Smooth muscle cell (in vitro differentiated cells): ENCODE measurements around the gene MRPL18. TPM values are rescaled to one million over a fixed set of nuclear protein-coding genes. Genes with fewer than 3 reads are reported as not detected.

Experiments used
- DNase-seq: peaks from one replicate; lab custom pipeline; 2025; ENCODE audit not compliant: unreplicated experiment; lab: John Stamatoyannopoulos, UW
- H2AFZ ChIP-seq: fragments of 200-600 bp; sonication (generic); 2 replicates; pipeline ENCODE4 v1.6.0; 2016; ENCODE audit warnings: antibody characterized with exemption, low read depth, mild to moderate bottlenecking
- H3F3A ChIP-seq: fragments of 200-600 bp; sonication (generic); 2 replicates; pipeline ENCODE4 v1.6.0; 2017; ENCODE audit warnings: antibody characterized with exemption, low read depth
- H3K27ac ChIP-seq: fragments of 200-600 bp; sonication (generic); 2 replicates; pipeline ENCODE4 v1.5.1; 2016; ENCODE audit warnings: low read depth, mild to moderate bottlenecking
- H3K27me3 ChIP-seq: fragments of 200-600 bp; sonication (generic); 2 replicates; pipeline ENCODE4 v1.6.1; 2016; ENCODE audit warnings: low read depth, mild to moderate bottlenecking
- H3K36me3 ChIP-seq: fragments of 200-600 bp; sonication (generic); 2 replicates; pipeline ENCODE4 v1.5.1; 2016; ENCODE audit warnings: low read depth
- H3K4me1 ChIP-seq: fragments of 200-600 bp; sonication (generic); 2 replicates; pipeline ENCODE4 v1.5.1; 2016; ENCODE audit warnings: low read depth
- H3K4me2 ChIP-seq: fragments of 200-600 bp; sonication (generic); 2 replicates; pipeline ENCODE4 v1.6.0; 2016; ENCODE audit warnings: mild to moderate bottlenecking
- H3K4me3 ChIP-seq: fragments of 200-600 bp; sonication (generic); 2 replicates; pipeline ENCODE4 v1.5.1; 2016; ENCODE audit warnings: mild to moderate bottlenecking
- H3K79me2 ChIP-seq: fragments of 200-600 bp; sonication (generic); 2 replicates; pipeline ENCODE4 v1.6.0; 2016; ENCODE audit warnings: low read depth, mild to moderate bottlenecking
- H3K9ac ChIP-seq: fragments of 200-600 bp; sonication (generic); 2 replicates; pipeline ENCODE4 v1.6.0; 2016; ENCODE audit warnings: low read depth
- H3K9me3 ChIP-seq: fragments of 200-600 bp; sonication (generic); replicated peaks from 2 replicates; pipeline ENCODE4 v1.5.1; 2016; ENCODE audit warnings: low read depth
- H4K20me1 ChIP-seq: fragments of 200-600 bp; sonication (generic); 2 replicates; pipeline ENCODE4 v1.6.0; 2016; ENCODE audit warnings: low read depth
- WGBS: methylation state at CpG from one replicate; pipeline ENCODE4 v1.1.7; 2016; ENCODE audit warnings: low lambda C conversion rate; 5-methylcytosine and 5-hydroxymethylcytosine counted together
- polyA plus RNA-seq: library from polyadenylated mRNA; unstranded; fragments of >200 nt; fragmentation: Nextera tagmentation; extraction: Ambion mirVana; gene quantifications from 2 replicates; pipeline ENCODE4 v1.2.1, GENCODE V29; 2016
- small RNA-seq: library from RNA; depleted of rRNA; stranded (forward); fragments of <200 nt; gene quantifications from one replicate; pipeline ENCODE3, GENCODE V24; 2014
- total RNA-seq: library from RNA; depleted of rRNA; stranded (reverse); fragments of >200 nt; gene quantifications from 2 replicates; pipeline ENCODE4 v1.2.3, GENCODE V29; 2014
- TF ChIP-seq, protein P1 (sequence below): fragments of 200-600 bp; sonication (generic); IDR thresholded peaks from 2 replicates; pipeline ENCODE4 v1.5.1; 2017; ENCODE audit warnings: borderline replicate concordance, mild to moderate bottlenecking, antibody characterized with exemption; ENCODE audit not compliant: insufficient read depth, poor library complexity, severe bottlenecking

MRPL18 gene
- total and polyA plus RNA-seq, 2 experiments from 2014 or later, result 78.8 to 107 TPM

DNA sequence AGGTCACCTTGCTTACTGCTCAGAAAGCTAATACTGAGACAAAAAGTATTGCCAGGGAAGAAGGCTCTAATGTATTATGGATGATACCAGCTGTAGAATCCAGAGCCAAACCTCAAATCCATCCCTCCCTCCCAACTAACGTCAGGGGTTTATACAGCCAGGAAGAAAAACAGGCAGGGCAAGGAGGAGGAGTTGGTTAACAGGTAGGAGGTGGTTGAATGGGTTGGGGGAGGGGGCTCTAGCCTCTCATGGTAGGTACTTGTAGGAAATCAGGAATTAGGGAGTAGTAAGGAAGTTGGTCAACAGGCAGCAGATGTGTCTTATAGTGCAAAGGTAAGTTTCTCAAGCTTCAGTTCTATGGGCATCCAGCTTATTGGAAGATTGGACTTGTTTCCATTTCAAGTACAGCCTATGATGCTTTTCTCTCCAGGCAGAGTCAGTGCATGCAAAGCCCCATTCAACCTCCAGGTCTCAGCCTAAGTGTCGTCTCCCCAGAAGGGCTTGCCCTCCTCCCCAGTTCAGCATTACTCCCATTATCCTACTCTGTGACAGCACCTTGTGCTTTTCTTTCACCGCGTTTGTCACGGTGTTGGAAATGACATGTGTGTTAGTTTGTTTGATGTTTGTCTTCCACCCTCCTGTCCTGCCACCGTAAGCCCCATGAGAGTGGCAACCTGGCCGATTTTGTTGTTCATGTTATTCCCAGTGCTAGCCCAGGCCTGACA is 47.9 kb downstream of the MRPL18 start:
- Histone ChIP-seq H3K27ac (no peak overlapping the region), H3K79me2 (no peaks in the 10 kb centered on the region), H3K4me3 (no peak overlapping the region), H4K20me1 (no peaks in the 10 kb centered on the region), H3K27me3 (no peaks in the 10 kb centered on the region), H3F3A (no peaks in the 10 kb centered on the region), H3K9ac (no peak overlapping the region), H3K9me3 (no peaks in the 10 kb centered on the region), H3K4me2 (no peak overlapping the region), H3K4me1 (no peaks in the 10 kb centered on the region), H3K36me3 (no peaks in the 10 kb centered on the region), H2AFZ (no peak overlapping the region)
- DNase-seq, result no peak
- TF ChIP-seq, protein P1, sequence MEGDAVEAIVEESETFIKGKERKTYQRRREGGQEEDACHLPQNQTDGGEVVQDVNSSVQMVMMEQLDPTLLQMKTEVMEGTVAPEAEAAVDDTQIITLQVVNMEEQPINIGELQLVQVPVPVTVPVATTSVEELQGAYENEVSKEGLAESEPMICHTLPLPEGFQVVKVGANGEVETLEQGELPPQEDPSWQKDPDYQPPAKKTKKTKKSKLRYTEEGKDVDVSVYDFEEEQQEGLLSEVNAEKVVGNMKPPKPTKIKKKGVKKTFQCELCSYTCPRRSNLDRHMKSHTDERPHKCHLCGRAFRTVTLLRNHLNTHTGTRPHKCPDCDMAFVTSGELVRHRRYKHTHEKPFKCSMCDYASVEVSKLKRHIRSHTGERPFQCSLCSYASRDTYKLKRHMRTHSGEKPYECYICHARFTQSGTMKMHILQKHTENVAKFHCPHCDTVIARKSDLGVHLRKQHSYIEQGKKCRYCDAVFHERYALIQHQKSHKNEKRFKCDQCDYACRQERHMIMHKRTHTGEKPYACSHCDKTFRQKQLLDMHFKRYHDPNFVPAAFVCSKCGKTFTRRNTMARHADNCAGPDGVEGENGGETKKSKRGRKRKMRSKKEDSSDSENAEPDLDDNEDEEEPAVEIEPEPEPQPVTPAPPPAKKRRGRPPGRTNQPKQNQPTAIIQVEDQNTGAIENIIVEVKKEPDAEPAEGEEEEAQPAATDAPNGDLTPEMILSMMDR, result no peak
- 82% methylated on average over 7 of the region's 7 CpGs for WGBS

DNA sequence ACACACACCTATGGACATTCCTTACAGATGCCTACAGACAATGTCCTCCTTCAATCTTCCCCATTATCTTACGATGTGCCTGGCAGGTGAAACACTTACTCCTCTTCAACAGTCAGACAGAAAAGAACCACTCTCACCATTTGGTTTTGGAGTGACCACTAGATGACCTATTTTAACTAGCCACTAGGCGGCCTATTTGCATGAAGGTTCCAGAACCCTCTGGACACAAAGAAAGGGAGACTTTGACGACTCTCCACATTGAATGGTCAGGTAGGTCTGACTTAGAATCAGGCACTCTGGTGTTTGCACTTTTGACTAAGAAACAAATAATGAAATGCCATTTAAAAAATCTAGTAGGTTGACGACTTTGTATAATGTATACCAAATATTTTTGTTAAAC is 51.8 kb downstream of the MRPL18 start:
- H3F3A ChIP-seq, result no peaks in the 10 kb centered on the region
- H3K4me3 ChIP-seq, result no peak overlapping the region
- DNase-seq, result no peak
- no peak overlapping the region for H2AFZ ChIP-seq
- no peaks in the 10 kb centered on the region for H3K27me3 ChIP-seq
- H3K4me2 ChIP-seq, result no peak overlapping the region
- H3K79me2 ChIP-seq, result no peaks in the 10 kb centered on the region
- no peaks in the 10 kb centered on the region for H3K9me3 ChIP-seq
- H4K20me1 ChIP-seq, result no peaks in the 10 kb centered on the region
- no peak overlapping the region for H3K27ac ChIP-seq
- H3K36me3 ChIP-seq, result no peaks in the 10 kb centered on the region
- no peaks in the 10 kb centered on the region for H3K4me1 ChIP-seq
- TF ChIP-seq, protein P1, result peak; percentile 30
- 85% methylated on average over 4 of the region's 4 CpGs for WGBS
- no peak overlapping the region for H3K9ac ChIP-seq

DNA sequence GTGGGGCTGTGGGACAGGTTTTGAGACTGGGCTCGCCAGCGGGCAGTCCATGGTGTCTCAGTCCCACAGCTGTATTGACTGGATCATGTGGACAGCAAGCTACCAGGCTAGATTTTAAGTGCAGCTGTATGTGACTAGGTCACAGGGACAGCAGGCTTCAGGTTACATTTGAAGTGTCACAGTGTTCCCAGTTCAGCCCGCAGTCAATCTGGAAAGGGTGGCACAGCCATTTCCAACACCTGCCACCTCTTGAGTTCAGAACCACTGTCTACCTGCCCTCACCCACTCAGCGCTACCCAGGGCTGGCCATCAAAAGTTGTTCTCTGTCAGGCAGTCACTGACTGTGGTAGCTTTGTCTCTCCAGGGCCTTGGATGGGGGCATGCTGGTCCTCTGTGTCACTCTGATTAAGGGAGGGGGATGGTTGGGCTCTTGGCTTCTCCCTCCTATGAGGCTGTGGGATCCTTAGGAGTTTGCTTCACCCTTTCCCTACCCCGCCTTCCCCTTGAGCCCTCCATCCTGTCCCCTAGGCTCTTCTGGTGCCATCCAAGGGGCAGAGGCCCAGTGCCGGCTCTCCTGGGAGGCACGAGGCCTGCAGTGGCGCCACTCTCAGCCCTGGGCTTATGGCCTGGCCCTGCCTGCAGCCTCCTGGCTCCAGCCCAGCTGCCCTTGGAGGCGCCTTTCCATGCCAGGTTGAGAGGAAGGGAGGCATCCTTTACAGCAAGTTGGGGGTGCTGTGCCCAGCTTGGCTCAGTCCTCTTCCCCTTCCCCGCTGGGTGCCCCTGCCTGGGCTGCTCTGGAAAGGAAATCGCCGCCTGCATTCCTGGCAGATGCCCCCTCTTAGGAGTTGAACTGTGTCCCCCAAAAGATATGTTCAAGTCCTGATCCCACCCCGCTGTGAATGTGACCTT is 54.7 kb downstream of the MRPL18 start:
- Histone ChIP-seq H3F3A (no peaks in the 10 kb centered on the region), H3K27ac (no peak overlapping the region), H2AFZ (no peak overlapping the region), H4K20me1 (no peaks in the 10 kb centered on the region), H3K36me3 (no peaks in the 10 kb centered on the region), H3K4me2 (no peak overlapping the region), H3K9ac (no peak overlapping the region), H3K79me2 (no peaks in the 10 kb centered on the region), H3K4me3 (no peak overlapping the region), H3K27me3 (no peaks in the 10 kb centered on the region), H3K9me3 (no peaks in the 10 kb centered on the region), H3K4me1 (no peaks in the 10 kb centered on the region)
- TF ChIP-seq, protein P1, result no peak
- DNase-seq, result no peak
- 92% methylated on average over 13 of the region's 13 CpGs for WGBS

Small RNA genes lying within 50 kb of the gene (small RNA-seq; reads per million reads assigned to genes)
- gene SNORA20 (168 reads per million, percentile 99 among the genes with 10 or more reads in this experiment), gene SNORA29 (not detected)

Other genes with a start within 250 kb of the MRPL18 start
- 68.4 and 69.4 TPM in 2 replicates for gene SOD2, start 97.2 kb upstream of the MRPL18 start, total RNA-seq
- gene SOD2, start 97.2 kb upstream of the MRPL18 start, polyA plus RNA-seq, result 53.2 and 72.0 TPM in 2 replicates
- 90.2 and 94.1 TPM in 2 replicates for gene WTAP, start 63.0 kb upstream of the MRPL18 start, total RNA-seq
- 39.4 and 56.8 TPM in 2 replicates for gene WTAP, start 63.0 kb upstream of the MRPL18 start, polyA plus RNA-seq
- 21.5 and 25.3 TPM in 2 replicates for gene ACAT2, start 28.4 kb upstream of the MRPL18 start, total RNA-seq
- 51.0 and 82.5 TPM in 2 replicates for gene ACAT2, start 28.4 kb upstream of the MRPL18 start, polyA plus RNA-seq
- gene TCP1, start 865 bp upstream of the MRPL18 start, total RNA-seq, result 132 and 153 TPM in 2 replicates
- gene TCP1, start 865 bp upstream of the MRPL18 start, polyA plus RNA-seq, result 124 and 125 TPM in 2 replicates
- not detected in 2 replicates for gene PNLDC1, start 9.8 kb downstream of the MRPL18 start, total RNA-seq
- not detected in 2 replicates for gene PNLDC1, start 9.8 kb downstream of the MRPL18 start, polyA plus RNA-seq
- not detected in 2 replicates for gene MAS1, start 100.5 kb downstream of the MRPL18 start, total RNA-seq
- gene MAS1, start 100.5 kb downstream of the MRPL18 start, polyA plus RNA-seq, result not detected in 2 replicates
- 64.5 and 77.4 TPM in 2 replicates for gene IGF2R, start 178.6 kb downstream of the MRPL18 start, total RNA-seq
- gene IGF2R, start 178.6 kb downstream of the MRPL18 start, polyA plus RNA-seq, result 43.9 and 44.7 TPM in 2 replicates